ENCODE measurements around the gene THEMIS2. TPM values are rescaled to one million over a fixed set of nuclear protein-coding genes. Genes with fewer than 3 reads are reported as not detected.
"Not testable (repeated sequence)": the region's sequence is repeated elsewhere in the genome, so short reads cannot be mapped to it uniquely, and the experiment has no call there.

THEMIS2 gene
- total RNA-seq, 1 donor from 2014 or later, result 29.9 TPM

DNA sequence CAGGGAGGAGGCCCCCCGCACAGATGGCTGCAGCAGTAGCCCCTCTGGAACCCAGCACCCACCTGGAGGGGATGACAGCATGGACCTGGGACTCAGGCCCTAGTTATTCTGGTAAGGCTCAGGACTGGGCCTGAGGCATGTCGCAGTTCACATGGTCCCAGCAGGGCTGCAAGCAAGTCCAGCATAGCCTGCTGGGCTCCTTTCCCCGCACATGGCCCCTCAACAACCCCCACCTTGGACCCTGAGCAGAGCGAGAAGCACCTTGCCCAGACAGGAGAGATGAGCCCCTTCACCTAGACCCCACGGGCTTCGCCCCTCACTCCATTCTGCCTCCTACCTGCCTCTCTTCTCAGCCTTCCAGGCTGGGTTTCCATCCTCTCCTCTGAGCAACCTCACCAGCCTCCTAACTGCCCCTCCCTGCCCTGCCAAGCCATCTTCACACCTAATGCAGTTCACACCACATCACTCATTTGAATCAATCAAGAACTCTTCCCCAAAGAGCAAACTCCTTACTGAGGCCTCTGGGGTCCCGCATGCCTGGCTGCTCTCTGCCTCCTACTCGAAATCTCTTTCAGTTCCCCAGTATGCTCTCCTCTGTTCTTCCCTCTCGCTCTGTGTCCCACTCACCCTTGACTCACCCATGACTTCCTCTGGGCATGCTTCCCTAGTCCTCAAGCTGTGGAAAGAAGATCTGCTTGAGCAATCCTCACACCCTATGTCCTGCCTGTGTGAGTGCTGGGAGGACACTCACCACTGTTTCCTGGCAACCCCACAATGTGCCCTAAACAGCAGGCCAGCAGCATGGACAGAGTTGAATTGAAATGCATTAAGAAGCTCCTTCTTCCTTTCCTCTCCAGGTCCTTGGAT is 9.4 kb upstream of the THEMIS2 start:
- peak in 1 of 2 donors; percentile 76 for DNase-seq (ENCODE audit: low read depth in 2 of 2)

DNA sequence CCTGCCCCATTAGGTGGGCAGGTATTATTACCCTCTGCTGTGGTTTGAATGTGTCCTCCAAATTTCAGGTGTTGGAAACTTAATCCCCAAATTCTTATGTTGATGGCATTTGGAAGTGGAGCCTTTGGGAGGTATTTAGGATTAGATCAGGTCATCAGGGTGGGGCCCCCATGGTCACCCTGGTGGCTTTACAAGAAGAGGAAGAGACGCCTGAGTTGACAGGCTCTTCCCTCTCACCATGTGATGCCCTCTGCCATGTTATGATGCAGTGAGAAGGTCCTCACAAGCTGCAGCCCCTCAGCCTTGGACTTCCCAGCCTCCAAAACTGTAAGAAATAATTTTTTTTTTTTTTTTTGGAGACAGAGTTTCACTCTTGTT is 8.8 kb upstream of the THEMIS2 start:
- no peak for DNase-seq (ENCODE audit: low read depth in 2 of 2)

DNA sequence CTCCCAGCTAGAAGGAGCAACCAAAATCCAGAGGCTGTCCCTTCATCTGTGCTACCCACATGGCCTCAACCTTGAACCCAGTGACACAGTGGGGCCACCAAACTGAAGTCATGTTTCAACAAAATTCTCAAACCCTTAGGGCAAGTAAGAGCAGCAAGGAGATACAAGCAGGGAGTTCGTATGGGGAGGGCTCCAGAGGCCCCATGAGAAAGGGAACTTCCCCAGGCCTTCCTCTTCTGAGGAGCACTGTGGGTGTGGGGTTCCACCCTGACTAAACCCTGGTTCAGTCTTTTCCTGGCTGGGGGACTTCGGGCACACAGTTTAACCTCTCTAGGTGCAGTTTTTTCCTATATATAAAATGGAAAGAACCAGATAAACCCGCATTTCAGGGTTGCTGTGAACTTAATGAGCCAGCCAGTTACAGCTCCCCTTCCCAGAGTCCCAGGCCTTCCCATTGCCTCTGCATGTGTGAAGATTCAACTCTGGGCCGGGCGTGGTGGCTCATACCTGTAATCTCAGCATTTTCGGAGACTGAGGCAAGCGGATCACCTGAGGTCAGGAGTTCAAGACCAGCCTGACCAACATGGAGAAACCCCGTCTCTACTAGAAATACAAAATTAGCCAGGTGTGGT is 8.0 kb upstream of the THEMIS2 start:
- DNase-seq (ENCODE audit: low read depth in 2 of 2), result no peak

DNA sequence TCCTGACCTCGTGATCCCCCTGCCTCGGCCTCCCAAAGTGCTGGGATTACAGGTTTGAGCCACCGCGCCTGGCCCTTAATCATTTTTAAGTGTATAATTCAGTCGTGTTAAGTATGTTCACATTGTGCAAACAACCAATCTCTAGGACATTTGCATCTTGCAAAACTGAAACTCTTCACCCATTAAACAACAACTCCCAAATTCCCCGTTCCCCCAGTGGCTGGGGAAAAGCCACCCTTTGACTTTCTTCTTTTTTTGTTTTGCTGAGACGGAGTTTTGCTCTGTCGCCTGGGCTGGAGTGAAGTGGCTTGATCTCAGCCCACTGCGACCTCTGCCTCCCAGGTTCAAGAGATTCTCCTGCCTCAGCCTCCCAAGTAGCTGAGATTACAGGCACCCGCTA is 6.5 kb upstream of the THEMIS2 start:
- no peak for DNase-seq (ENCODE audit: low read depth in 2 of 2)

DNA sequence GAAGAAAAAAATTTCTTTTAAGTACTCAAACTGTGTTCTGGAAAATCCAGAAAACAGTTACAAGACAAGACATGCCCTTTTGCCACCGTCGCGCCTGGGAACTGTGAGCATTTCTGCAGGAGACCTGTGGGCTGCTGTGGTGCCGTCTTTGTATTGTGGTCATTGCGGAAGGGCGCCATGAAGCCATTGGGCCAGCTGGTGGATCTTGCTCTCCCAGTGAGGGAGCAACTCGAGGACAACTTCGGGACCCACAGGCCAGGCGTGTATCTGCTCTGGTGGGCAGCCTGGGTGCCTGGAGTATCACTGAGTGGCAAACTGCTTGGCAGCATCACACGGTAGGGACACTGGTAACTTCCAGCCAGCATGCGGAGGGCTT is 3.8 kb upstream of the THEMIS2 start:
- no peak for DNase-seq (ENCODE audit: low read depth in 2 of 2)

DNA sequence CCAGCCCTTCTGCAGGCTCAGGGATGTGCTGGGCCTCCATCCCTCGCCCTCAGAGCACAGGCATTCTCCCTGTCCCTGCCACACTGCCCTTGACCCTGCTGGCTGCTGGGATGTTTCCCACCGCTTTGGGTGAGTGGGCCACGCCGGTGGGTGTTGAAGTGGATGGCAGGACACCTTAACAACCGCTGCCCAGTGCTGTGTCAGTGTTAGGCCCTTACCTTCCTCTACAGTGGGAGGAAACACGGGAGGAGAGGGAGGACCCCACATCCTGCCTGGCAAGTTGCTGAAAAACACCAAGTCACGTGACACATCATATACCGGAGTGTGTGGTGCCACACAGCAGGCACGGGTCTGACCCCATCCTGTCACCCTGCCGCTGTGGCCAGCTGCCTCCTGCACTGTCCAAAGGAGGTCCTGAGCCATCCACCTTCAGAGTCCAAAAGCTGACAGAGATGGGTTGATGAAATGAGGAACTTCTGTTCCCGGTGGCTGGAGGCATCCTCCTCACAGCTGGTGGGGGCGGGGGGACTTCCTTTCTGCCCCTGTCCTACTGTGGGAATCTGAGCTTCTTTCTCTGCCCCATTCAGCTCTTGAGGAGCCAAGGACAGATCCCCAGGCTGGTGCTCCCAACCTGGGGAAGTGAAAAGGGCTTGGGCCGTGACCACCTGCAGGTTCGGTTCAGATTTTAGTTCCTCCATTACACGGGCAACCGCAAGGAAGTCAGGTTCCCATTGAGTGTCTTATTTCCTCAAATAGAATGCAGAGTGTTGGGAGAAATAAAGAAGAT is 3.2 kb upstream of the THEMIS2 start:
- peak; percentile 51 to 63 for DNase-seq (ENCODE audit: low read depth in 2 of 2)

DNA sequence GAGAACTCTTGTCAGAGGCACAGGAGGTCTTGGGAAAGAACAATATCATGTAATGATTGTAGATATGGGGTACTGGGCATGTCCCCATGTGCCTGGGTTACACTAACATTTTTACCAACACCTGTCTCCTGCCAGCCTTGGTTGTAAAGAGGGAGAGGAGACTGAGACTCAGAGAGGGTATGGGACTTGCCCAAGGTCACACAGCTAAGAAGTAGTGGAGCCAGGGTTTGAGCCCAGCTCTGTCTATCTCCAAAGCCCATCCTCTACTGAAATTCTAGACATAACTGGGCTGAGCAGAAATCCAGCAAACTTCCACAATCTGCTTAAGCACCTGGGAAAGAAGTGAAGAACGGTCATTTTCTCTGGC is 2.6 kb upstream of the THEMIS2 start:
- no peak for DNase-seq (ENCODE audit: low read depth in 2 of 2)

DNA sequence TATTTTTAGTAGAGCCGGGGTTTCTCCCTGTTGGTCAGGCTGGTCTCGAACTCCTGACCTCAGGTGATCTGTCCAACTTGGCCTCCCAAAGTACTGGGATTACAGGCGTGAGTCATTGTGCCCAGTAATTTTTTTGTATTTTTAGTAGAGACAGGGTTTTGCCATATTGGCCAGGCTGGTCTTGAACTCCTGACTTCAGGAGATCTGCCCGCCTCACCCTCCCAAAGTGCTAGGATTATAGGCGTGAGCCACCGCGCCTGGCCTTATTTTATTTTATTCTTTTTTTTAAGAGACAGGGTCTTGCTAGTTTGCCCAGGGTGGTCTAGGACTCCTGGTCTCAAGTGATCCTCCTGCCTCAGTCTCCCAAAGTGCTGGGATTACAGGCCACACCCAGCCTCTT is 1.3 kb upstream of the THEMIS2 start:
- not testable (repeated sequence) for DNase-seq (ENCODE audit: low read depth in 2 of 2)

DNA sequence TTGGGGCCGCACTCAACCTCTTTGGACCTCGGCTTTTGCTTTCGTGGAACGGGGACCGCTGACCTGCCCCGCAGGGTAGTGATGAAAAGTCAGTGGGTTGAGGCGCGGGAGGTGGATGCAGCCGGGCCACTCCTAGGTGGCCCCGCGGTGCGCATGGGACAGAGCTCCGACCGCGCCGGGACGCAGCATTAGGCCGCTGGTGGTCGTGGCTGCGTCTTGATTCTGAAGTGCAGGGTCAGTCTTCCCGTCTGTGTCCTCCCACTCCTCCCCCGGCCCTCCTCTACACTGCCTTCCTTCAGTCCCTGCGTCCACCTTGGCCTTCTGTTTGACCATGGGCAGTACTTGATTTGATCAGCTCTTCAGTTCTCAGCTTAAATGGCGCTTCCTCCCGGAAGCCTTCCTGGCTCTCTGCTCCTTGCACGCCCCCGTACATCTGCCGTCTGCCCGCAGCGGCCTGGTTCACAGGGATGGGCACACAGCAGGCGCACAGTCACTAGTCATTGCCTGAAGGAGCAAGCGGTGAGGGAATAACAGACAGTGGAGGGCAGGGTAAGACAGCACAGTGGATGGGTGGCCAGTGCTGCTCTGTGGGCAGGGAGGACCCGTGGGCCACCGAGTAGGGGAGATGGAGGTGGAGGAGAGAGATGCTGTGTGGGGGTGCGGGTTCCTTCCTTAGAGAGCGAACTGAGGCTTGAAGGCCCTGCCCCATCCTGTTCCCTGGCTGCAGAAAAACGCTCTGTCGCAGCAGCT is 633 bp downstream of the THEMIS2 start:
- peak in 1 of 2 donors; percentile 51 for DNase-seq (ENCODE audit: low read depth in 2 of 2)

DNA sequence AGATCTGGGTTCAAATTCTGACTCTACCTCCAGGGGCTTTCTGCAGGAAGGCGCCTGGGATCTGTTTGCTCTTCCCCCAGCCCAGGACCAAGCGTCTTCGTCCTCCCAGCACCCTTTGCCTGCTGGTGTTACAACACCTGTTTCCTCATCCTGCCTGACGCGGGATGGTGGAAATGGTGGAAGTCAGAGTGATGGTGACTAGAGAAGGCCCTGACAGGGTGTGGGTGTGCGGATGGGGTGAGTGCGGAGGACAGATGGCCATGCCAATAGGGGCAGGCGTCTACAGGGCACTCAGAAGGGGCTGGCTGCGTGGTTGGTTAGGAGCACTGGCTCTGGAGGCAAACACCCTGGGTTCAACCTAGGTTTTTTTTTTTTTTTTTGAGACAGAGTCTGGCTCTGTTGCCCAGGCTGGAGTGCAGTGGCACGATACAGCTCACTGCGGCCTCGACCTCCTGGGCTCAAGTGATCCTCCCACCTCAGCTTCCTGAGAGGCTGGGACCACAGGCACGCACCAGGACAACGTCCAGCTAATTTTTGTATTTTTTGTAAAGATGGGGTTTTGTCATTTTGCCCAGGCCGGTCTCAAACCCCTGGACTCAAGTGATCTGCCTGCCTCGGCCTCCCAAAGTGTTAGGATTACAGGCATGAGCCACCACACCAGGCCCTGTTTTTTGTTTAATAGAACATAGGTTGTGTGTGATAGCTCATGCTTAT is 1.5 kb downstream of the THEMIS2 start:
- peak; percentile 70 to 90 for DNase-seq (ENCODE audit: low read depth in 2 of 2)

DNA sequence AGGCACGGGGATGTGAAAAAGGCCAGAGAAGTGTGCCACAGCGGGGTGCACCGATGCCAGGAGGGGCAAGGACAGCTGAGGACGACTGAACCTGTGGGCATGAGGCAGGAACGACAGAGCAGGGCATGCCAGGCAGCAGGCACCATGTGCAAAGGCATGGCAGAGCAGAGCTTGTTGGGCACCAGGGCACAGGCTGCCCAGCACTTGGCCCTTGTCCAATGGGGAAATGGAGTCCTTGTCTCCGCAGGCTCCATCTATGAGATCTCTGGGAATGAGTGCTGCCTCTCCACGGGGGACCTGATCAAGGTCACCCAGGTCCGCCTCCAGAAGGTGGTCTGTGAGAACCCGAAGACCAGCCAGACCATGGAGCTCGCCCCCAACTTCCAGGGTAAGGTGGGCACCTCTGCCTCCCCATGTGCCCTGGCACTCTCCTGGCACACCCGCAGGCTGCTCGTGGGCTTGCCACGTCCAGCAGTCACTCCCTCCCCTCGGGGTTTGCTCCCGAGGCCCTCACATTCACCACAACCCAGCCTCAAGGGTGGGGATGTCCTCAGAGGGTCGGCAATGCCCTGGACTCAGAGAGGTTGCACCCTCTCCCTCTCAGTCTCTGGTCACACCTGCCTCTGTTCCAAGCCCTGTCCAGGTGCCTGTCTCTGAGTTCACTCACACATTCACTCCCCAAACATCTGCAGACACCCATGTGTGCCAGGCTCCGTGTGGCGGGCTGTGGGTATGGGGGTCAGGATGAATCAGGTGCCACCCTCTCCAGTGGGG is 4.2 kb downstream of the THEMIS2 start:
- DNase-seq (ENCODE audit: low read depth in 2 of 2), result no peak

DNA sequence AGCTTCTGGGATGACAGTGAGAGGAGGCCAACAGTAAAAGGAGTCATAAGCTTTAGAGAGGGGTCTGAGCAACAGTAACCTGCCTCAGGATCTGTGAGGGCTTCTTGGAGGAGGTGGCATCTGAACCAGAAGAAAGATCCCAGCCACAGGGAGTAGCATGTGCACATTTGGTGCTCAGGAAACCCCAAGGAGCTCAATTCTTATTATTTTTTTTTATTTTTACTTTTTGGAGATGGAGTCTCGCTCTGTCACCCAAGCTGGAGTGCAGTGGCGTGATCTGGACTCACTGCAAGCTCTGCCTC is 4.7 kb downstream of the THEMIS2 start:
- no peak for DNase-seq (ENCODE audit: low read depth in 2 of 2)

DNA sequence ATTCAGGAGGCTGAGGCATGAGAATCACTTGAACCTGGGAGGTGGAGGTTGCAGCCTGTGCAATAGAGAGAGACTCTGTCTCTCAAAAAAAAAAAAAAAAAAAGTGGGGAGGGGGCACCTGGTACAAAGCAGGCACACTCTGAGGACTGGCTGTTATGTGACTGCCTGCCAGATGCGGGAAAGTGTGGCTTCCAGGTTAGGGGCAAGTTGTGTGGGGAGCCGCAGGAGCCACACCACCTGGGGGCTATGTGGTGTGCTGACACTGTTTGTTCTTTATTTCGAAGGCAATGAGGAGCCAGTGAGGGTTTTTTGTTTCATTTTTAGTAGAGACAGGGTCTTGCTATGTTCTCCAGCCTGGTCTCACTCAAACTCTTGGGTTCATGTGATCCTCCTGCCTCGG is 5.7 kb downstream of the THEMIS2 start:
- no peak for DNase-seq (ENCODE audit: low read depth in 2 of 2)

DNA sequence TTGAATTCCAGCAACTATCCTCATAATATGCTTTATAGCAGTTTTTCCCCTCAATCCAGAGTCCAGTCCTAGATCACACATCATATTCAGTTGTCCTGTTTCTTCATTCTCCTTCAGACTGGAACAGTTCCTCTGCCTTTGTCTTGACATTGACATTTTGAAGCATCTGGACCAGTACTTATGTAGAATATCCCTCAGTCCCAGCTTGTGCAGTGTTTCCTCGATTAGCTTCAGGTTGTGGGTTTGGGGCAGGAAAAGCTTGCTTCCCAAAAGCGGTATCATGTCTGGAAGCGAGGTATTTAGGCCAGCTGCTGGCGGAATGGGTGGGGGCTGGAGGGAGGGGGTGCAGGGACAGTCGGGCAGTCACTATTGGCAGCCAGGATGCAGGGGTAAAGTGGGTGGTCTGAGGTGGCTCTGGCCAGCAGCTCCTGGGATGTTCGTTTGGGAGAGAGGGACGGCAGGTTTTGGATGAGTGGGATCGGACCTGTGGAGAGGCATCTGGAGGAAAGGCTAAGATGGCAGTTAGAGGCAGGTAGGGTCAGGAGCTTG is 6.5 kb downstream of the THEMIS2 start:
- DNase-seq (ENCODE audit: low read depth in 2 of 2), result no peak

DNA sequence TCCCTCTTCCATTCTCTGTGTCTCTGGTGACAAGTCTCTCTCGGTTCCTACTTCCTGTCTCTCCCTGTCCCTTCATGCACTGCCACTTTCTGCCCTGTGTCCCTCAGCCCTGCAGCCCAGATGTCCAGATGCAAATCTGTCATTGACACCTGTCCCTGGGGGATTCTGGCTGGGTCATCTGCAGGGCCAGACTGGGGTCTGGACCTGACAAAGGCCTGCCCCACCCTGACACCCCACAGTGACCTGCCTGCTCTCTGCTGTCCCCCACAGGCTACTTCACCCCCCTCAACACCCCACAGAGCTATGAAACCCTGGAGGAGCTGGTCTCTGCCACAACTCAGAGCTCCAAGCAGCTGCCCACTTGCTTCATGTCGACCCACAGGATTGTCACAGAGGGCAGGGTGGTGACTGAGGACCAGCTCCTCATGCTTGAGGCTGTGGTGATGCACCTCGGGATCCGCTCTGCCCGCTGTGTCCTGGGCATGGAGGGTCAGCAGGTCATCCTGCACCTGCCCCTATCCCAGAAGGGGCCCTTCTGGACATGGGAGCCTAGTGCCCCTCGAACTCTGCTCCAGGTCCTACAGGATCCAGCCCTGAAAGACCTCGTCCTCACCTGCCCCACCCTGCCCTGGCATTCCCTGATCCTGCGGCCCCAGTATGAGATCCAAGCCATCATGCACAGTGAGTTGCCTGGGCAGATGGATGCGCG is 7.2 kb downstream of the THEMIS2 start:
- DNase-seq (ENCODE audit: low read depth in 2 of 2), result no peak

DNA sequence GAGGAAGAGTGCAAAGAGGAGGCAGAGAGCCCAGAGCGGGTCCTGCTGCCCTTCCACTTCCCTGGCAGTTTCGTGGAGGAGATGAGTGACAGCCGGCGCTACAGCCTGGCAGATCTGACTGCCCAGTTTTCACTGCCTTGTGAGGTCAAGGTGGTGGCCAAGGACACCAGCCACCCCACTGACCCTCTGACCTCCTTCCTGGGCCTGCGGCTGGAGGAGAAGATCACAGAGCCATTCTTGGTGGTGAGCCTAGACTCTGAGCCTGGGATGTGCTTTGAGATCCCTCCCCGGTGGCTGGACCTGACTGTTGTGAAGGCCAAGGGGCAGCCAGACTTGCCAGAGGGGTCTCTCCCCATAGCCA is 10.2 kb downstream of the THEMIS2 start:
- DNase-seq (ENCODE audit: low read depth in 2 of 2), result no peak

DNA sequence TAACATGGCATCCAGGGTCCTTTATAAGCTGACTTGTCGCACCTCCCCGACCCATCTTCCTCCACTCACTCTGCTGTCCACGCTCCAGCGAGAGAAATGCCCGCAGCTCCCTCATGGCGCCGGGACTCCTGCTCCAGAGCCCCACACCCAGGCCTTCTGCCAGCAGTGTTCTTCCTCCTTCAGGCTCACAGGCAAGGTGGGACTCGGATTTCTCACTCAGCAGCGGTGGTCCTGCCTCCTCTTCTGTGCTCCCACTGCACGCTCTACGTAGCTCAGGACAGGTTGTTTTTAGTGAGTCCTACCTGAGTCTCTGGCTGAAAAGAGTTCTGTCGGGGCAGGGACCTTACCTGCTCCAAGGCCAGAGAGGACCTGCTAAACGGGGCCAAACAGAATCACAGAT is 11.2 kb downstream of the THEMIS2 start:
- no peak for DNase-seq (ENCODE audit: low read depth in 2 of 2)

DNA sequence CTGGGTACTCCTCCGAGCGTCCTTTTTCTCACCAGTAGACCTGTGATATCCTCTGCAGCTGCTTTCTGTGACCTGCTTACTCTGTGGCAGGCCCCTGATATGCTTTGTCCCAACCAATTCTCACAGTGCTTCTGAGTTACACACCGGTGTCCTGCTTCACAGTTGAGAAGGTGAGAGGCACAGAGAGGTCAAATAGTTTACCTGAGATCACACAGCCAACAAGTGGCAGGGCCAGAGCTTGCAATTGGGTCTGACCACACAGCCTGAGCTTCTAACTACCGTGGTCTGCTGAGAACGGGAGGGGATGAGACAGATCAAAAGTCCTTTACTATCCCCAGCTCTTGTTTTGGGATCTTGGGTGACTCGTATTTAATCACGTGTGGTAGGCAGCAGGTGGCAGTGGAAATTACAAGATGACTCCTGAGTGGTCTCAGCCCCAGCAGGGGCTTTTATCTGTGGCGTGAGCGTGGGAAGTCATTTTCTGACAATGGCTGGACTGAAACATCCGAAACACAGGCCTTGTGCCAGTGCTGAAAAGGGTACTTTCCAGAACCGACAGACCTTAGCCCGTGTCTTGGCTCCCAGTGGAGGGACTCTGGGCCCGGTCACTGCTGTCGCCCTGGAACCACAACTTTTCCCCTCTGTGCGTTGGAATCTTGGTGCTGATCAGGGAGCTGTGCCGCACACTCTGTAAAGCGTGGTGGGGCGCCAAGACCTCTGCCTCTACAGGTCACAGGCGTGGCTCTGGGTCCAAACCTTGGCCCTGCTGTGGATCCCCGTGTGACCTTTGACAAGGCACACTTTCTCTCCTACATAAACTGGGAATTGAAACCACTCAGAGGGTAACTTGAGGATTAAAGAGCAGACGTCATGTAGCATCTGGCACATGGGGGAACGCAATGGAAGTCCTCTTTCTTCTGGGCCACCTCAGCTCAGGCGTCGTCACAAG is 11.9 kb downstream of the THEMIS2 start:
- DNase-seq (ENCODE audit: low read depth in 2 of 2), result no peak

DNA sequence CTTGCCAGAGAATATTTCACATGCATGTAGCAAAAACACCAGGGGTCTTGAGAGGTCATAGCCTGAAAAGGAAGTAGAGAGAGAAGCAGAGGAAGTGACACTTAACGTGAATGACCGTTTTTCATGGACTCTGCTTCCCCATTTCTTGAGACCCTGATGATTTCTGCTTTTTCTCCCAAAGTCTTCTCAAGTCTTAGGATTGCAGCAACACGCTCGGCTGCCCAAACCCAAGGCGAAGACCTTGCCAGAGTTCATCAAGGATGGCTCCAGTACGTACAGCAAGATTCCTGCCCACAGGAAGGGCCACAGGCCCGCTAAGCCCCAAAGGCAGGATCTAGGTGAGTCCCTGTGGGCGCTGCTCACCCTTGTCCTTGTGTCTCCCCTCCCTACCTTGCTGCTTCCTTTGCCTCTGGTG is 12.8 kb downstream of the THEMIS2 start:
- no peak for DNase-seq (ENCODE audit: low read depth in 2 of 2)
